Peyer's patch (tissue), 4 donors: ENCODE results near the gene EEF2KMT.
"Not testable (repeated sequence)": the region's sequence is repeated elsewhere in the genome, so short reads cannot be mapped to it uniquely, and the experiment has no call there.

Source experiments
- CTCF ChIP-seq, 6 experiments: fragments of 450-650 bp in 4 of 6; fragments of 200-600 bp in 2 of 6; sonication (generic) in 1 of 6; IDR thresholded peaks; one replicate each; pipeline ENCODE4 v1.5.1; 2017 to 2019; ENCODE audit warnings: antibody characterized with exemption in 6 of 6, mild to moderate bottlenecking in 3 of 6, moderate library complexity in 1 of 6
- POLR2A ChIP-seq, 2 donors: fragments of 450-650 bp; IDR thresholded peaks; one replicate each; pipeline ENCODE4 v1.5.1; 2017; ENCODE audit warnings: antibody characterized with exemption in 2 of 2, mild to moderate bottlenecking in 2 of 2, moderate library complexity in 2 of 2

- TF ChIP-seq CTCF, POLR2A (IDR thresholded peaks at IDR 0.05): not testable (repeated sequence)
Observed at GRCh38 chr16:5140151-5140550, 42.6 kb upstream of the EEF2KMT start.
